ENCODE data around the gene CPXM2. TPM values are rescaled to one million over a fixed set of nuclear protein-coding genes. Genes with fewer than 3 reads are reported as not detected.
A peak's percentile ranks its signal among the peaks of the same experiment; 100 is the strongest.

Gene CPXM2
- total and polyA plus RNA-seq, 9 of the 15 experiments (the other 6 are each of a cell fraction or from before 2014, with no cell fraction given): not detected

DNA sequence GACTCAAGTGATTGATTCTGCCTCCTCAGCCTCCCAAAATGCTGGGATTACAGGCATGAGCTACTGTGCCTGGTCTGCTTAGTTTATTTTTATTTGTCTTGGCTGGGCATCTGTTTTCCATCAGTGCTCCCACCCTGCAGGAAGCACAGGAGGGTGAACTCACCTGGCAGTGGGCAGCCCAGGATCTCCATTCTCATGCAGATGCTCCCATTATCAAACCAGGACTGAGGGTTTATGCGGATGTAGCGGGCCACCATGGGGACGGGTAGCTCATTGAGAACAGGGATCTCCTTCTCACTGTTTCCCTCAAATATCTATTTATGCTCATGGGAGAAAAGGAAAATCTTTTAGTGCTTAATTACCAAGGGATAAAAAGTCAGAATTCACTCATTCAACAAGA is 93.8 kb downstream of the CPXM2 start:
- CTCF ChIA-PET (ENCODE audit: low intra/inter-chr PET ratio): no interaction called here
- Histone ChIP-seq H3K27me3 (ENCODE audit: control insufficient read depth in 2 of 2, insufficient read depth in 2 of 2, low read length in 2 of 2) (peaks cover 0 to 6% of the 10 kb centered on the region in 2 experiments; a peak in 1 of 5 replicates), H3K36me3 (ENCODE audit: control insufficient read depth, insufficient read depth, low read length) (no peaks in the 10 kb centered on the region), H3K9me1 (ENCODE audit: control insufficient read depth, insufficient read depth, low read length) (no peaks in the 10 kb centered on the region), H3K4me3 (no peak overlapping the region), H3K4me1 (replicated peaks in 1 of 2; ENCODE audit: control insufficient read depth in 2 of 2, insufficient read depth in 2 of 2, low read length in 2 of 2) (peaks cover 0 to 3% of the 10 kb centered on the region in 2 experiments; a peak in 2 of 5 replicates), H3K4me2 (ENCODE audit: insufficient read depth, low read length) (no peak overlapping the region), H3K9me3 (replicated peaks; ENCODE audit: control insufficient read depth, insufficient read depth, low read depth, low read length) (no peaks in the 10 kb centered on the region), H2AFZ (ENCODE audit: low read depth, low read length) (no peak overlapping the region), H3K79me2 (ENCODE audit: control insufficient read depth, insufficient read depth, low read length) (no peaks in the 10 kb centered on the region), H4K20me1 (replicated peaks; ENCODE audit: control insufficient read depth, insufficient read depth, low read length) (no peaks in the 10 kb centered on the region), H3K9ac (ENCODE audit: insufficient read depth in 1 of 2, low read depth in 2 of 2, low read length in 2 of 2) (no peak overlapping the region), H3K27ac (ENCODE audit: extremely low read depth, low read depth, low read length) (no peak overlapping the region)
- POLR2A ChIA-PET: no interaction called here
- no TSS peak for BruUV-seq (replicated peaks)
- in situ Hi-C loops (cut with MboI): no loop called here
- DNase-seq (ENCODE audit: extremely low read depth in 1 of 4, low spot score in 3 of 4) (no peak), ATAC-seq (no peak), FAIRE-seq (no peak)
- intact Hi-C loops (cut with micrococcal nuclease): no loop called here
- WGBS (ENCODE audit: insufficient coverage, low coverage, missing lambda C conversion rate): 20% methylated on average over 2 of the region's 3 CpGs
- TF ChIP-seq ZZZ3 (IDR thresholded peaks at IDR 0.05): no peak
- no peak for TF ChIP-seq POLR2A (conservative IDR thresholded peaks at IDR 0.05)
- TF ChIP-seq PHF20 (IDR thresholded peaks at IDR 0.05; ENCODE audit: partially characterized antibody): no peak

DNA sequence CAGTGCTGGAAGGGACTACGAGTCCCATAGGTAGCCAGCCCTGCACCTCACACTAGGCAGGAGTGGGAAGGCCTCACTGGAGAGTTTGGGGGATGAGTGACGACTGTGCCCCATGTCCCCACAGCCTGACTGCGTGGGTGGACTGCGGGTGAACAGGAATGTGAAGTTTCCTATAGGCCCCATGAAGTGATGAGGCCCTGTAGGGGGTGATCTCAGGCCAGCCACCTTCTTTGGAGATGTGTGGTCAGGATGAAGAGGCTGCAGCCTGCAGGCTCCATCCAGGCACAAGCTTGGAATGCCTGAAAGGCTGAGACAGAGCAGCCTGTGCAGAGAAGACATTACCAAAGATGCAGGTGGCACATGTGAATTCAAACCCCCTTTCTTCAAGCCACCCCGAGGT is 94.9 kb downstream of the CPXM2 start:
- H3K4me2 ChIP-seq (ENCODE audit: insufficient read depth, low read length): no peak overlapping the region
- H3K9ac ChIP-seq (ENCODE audit: insufficient read depth in 1 of 2, low read depth in 2 of 2, low read length in 2 of 2): no peak overlapping the region
- intact Hi-C loops (cut with micrococcal nuclease): no loop called here
- peaks cover 0 to 3% of the 10 kb centered on the region in 2 experiments; a peak in 2 of 5 replicates for H3K4me1 ChIP-seq (replicated peaks in 1 of 2; ENCODE audit: control insufficient read depth in 2 of 2, insufficient read depth in 2 of 2, low read length in 2 of 2)
- no peaks in the 10 kb centered on the region for H3K9me3 ChIP-seq (replicated peaks; ENCODE audit: control insufficient read depth, insufficient read depth, low read depth, low read length)
- in situ Hi-C loops (cut with MboI): no loop called here
- no peaks in the 10 kb centered on the region for H3K79me2 ChIP-seq (ENCODE audit: control insufficient read depth, insufficient read depth, low read length)
- ChIA-PET POLR2A (no interaction called here), CTCF (ENCODE audit: low intra/inter-chr PET ratio) (no interaction called here)
- no peaks in the 10 kb centered on the region for H3K36me3 ChIP-seq (ENCODE audit: control insufficient read depth, insufficient read depth, low read length)
- H3K4me3 ChIP-seq: no peak overlapping the region
- peak in 3 of 4 experiments; percentile 7 to 29 (median 26) for DNase-seq (ENCODE audit: extremely low read depth in 1 of 4, low spot score in 3 of 4)
- 0% methylated on average over 3 of the region's 5 CpGs for WGBS (ENCODE audit: insufficient coverage, low coverage, missing lambda C conversion rate)
- H4K20me1 ChIP-seq (replicated peaks; ENCODE audit: control insufficient read depth, insufficient read depth, low read length): no peaks in the 10 kb centered on the region
- no TSS peak for BruUV-seq (replicated peaks)
- FAIRE-seq: no peak
- no peaks in the 10 kb centered on the region for H3K9me1 ChIP-seq (ENCODE audit: control insufficient read depth, insufficient read depth, low read length)
- no peak overlapping the region for H3K27ac ChIP-seq (ENCODE audit: extremely low read depth, low read depth, low read length)
- peaks cover 0 to 6% of the 10 kb centered on the region in 2 experiments; a peak in 1 of 5 replicates for H3K27me3 ChIP-seq (ENCODE audit: control insufficient read depth in 2 of 2, insufficient read depth in 2 of 2, low read length in 2 of 2)
- H2AFZ ChIP-seq (ENCODE audit: low read depth, low read length): no peak overlapping the region
- no peak for ATAC-seq
- no peak for TF ChIP-seq SIX5 (IDR thresholded peaks at IDR 0.05; ENCODE audit: borderline replicate concordance in 1 of 2, insufficient read depth in 1 of 2, low read depth in 1 of 2, low read length in 2 of 2)
- no peak for TF ChIP-seq KDM1A (IDR thresholded peaks at IDR 0.05)
- no peak for TF ChIP-seq FOXA1 (IDR thresholded peaks at IDR 0.05; ENCODE audit: borderline replicate concordance)
- no peak for TF ChIP-seq POLR3G (IDR thresholded peaks at IDR 0.05; ENCODE audit: extremely low read depth, insufficient read length, insufficient replicate concordance)
- TF ChIP-seq, protein P1, sequence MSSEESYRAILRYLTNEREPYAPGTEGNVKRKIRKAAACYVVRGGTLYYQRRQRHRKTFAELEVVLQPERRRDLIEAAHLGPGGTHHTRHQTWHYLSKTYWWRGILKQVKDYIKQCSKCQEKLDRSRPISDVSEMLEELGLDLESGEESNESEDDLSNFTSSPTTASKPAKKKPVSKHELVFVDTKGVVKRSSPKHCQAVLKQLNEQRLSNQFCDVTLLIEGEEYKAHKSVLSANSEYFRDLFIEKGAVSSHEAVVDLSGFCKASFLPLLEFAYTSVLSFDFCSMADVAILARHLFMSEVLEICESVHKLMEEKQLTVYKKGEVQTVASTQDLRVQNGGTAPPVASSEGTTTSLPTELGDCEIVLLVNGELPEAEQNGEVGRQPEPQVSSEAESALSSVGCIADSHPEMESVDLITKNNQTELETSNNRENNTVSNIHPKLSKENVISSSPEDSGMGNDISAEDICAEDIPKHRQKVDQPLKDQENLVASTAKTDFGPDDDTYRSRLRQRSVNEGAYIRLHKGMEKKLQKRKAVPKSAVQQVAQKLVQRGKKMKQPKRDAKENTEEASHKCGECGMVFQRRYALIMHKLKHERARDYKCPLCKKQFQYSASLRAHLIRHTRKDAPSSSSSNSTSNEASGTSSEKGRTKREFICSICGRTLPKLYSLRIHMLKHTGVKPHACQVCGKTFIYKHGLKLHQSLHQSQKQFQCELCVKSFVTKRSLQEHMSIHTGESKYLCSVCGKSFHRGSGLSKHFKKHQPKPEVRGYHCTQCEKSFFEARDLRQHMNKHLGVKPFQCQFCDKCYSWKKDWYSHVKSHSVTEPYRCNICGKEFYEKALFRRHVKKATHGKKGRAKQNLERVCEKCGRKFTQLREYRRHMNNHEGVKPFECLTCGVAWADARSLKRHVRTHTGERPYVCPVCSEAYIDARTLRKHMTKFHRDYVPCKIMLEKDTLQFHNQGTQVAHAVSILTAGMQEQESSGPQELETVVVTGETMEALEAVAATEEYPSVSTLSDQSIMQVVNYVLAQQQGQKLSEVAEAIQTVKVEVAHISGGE (CRISPR knock-in tag; IDR thresholded peaks at IDR 0.05): no peak
- no peak for TF ChIP-seq FOXM1 (IDR thresholded peaks at IDR 0.05; ENCODE audit: low read depth)
- no peak for TF ChIP-seq FOXM1 (CRISPR knock-in tag; IDR thresholded peaks at IDR 0.05; ENCODE audit: low read depth)
- no peak for TF ChIP-seq EP400 (IDR thresholded peaks at IDR 0.05)
- no peak for TF ChIP-seq NR4A1 (CRISPR knock-in tag; IDR thresholded peaks at IDR 0.05)
- TF ChIP-seq NR4A1 (tag; IDR thresholded peaks at IDR 0.05): no peak
- TF ChIP-seq ZNF707 (CRISPR knock-in tag; conservative IDR thresholded peaks at IDR 0.05): no peak
- no peak for TF ChIP-seq KAT7 (CRISPR knock-in tag; IDR thresholded peaks at IDR 0.05; ENCODE audit: borderline replicate concordance)

Measured in K562 (cell line).